Adrenal gland (tissue), 12 donors: ENCODE results near the gene PIK3CG. TPM values are rescaled to one million over a fixed set of nuclear protein-coding genes. Genes with fewer than 3 reads are reported as not detected.

Experiments
- DNase-seq, 7 donors: peaks; one replicate each; pipeline ENCODE4 v3.0.0-alpha.2; 2019 to 2020
- H3K27ac ChIP-seq, 5 donors: fragments of 200-600 bp; sonication (generic) in 4 of 5; 1 replicate in 3 of 5; 2 replicates in 2 of 5; pipeline versions ENCODE4 v1.5.1 to v1.8.0; 2016 to 2020; ENCODE audit warnings: mild to moderate bottlenecking in 1 of 5
- H3K27me3 ChIP-seq: fragments of 200-600 bp; 2 replicates; pipeline ENCODE4 v1.8.0; 2021
- H3K36me3 ChIP-seq, 2 donors: fragments of 200-600 bp; replicated peaks in 1 of 2; 1 replicate in 1 of 2; 2 replicates in 1 of 2; pipeline versions ENCODE4 v1.5.1 to v1.8.0; 2018 to 2022
- H3K4me1 ChIP-seq, 2 donors: fragments of 200-600 bp; replicated peaks in 1 of 2; 1 replicate in 1 of 2; 2 replicates in 1 of 2; pipeline versions ENCODE4 v1.5.1 to v1.8.0; 2018 to 2021
- H3K4me3 ChIP-seq, 4 donors: fragments of 200-600 bp; sonication (generic) in 3 of 4; one replicate each; pipeline ENCODE4 v1.5.1; 2016 to 2018
- H3K9me3 ChIP-seq, 3 donors: fragments of 200-600 bp; sonication (generic) in 1 of 3; replicated peaks in 1 of 3; 1 replicate in 2 of 3; 2 replicates in 1 of 3; pipeline versions ENCODE4 v1.5.1 to v1.8.0; 2016 to 2021
- POLR2A ChIP-seq, 2 donors: fragments of 450-650 bp; IDR thresholded peaks; one replicate each; pipeline ENCODE4 v1.6.1; 2017; ENCODE audit warnings: antibody characterized with exemption in 2 of 2, mild to moderate bottlenecking in 2 of 2, moderate library complexity in 1 of 2
- WGBS, 4 donors: extraction: QIAGEN DNeasy Blood & Tissue Kit in 2 of 4; methylation state at CpG; one replicate each; pipeline versions ENCODE4 v1.1.5 to v1.1.7; 2013 to 2017; 5-methylcytosine and 5-hydroxymethylcytosine counted together
- intact Hi-C, 2 donors: fragments of 100-400 bp; cut with DNase I; formaldehyde crosslinking; loops; one replicate each; pipeline versions ENCODE4 v1.14.1 to v1.15.0; 2022 to 2023
- polyA plus RNA-seq, 3 donors: library from polyadenylated mRNA; stranded (reverse); fragments of 200-250 nt in 2 of 3; fragments of 350-450 nt in 1 of 3; fragmentation: Illumina TruSeq in 1 of 3; extraction: RNeasy Lipid Tissue Mini Kit (QIAGEN cat#74804) in 1 of 3; gene quantifications; one replicate each; pipeline ENCODE4 v1.2.3, GENCODE V29; 2013 to 2014
- total RNA-seq, 9 donors: library from RNA; depleted of rRNA in 4 of 9; stranded (reverse); fragments of >200 nt in 4 of 9; fragments of 120-200 nt in 1 of 9; fragmentation: NEBNext Ultra II Directional in 1 of 9; extraction: Animal tissue kit (Norgen Biotek cat#: 25700) in 1 of 9; gene quantifications; one replicate each; pipeline versions ENCODE4 v1.1.0 to v1.2.4, GENCODE V29; 2013 to 2023
- TF ChIP-seq, protein P1 (sequence below), 6 experiments: fragments of 450-650 bp in 4 of 6; fragments of 200-600 bp in 2 of 6; sonication (generic) in 1 of 6; IDR thresholded peaks; 1 replicate in 5 of 6; 2 replicates in 1 of 6; pipeline versions ENCODE4 v1.5.1 to v1.8.0; 2016 to 2021; ENCODE audit warnings: antibody characterized with exemption in 6 of 6, mild to moderate bottlenecking in 2 of 6, moderate library complexity in 1 of 6
- donor health status: healthy with polysubstance abuse.
- donor health status: Bipolar disorder and iron deficiency.
- donor health status: DM: yes; HTN: yes; CAD: no.
- donor health status: DM: no; HTN: no; CAD: no.
- donor health status: DM: no; HTN: no; CAD: no.
- donor health status: DM: yes; HTN: yes; CAD: no.

Gene PIK3CG
- total and polyA plus RNA-seq, 12 donors: 0.13 to 11.9 (median 4.1) TPM

DNA sequence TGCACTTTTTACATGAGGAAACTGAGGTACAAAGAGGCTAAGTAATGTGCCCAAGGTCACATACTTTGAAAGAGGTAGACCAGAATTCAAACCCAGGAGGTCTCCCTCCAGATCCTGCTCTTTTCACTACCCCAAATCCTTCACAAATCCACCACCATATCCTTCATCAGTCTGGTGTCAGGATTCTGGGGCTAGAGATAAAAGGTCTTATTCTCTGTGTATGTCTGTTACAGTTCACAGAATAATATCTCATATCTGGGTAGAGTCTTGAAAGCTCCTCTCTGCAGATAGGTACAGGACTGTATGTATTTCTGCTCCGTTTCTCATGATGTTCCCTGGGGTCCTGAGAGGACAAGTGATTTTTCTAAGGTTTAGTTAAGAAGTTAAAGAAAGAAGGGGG lies 4.9 kb downstream of the PIK3CG start:
- WGBS, 4 donors: 67 to 90% (median 84%) methylated on average over 1 of the region's 1 CpG
- no peaks in the 10 kb centered on the region for H3K27me3 ChIP-seq
- no peak for TF ChIP-seq POLR2A (IDR thresholded peaks at IDR 0.05)
- TF ChIP-seq, protein P1, sequence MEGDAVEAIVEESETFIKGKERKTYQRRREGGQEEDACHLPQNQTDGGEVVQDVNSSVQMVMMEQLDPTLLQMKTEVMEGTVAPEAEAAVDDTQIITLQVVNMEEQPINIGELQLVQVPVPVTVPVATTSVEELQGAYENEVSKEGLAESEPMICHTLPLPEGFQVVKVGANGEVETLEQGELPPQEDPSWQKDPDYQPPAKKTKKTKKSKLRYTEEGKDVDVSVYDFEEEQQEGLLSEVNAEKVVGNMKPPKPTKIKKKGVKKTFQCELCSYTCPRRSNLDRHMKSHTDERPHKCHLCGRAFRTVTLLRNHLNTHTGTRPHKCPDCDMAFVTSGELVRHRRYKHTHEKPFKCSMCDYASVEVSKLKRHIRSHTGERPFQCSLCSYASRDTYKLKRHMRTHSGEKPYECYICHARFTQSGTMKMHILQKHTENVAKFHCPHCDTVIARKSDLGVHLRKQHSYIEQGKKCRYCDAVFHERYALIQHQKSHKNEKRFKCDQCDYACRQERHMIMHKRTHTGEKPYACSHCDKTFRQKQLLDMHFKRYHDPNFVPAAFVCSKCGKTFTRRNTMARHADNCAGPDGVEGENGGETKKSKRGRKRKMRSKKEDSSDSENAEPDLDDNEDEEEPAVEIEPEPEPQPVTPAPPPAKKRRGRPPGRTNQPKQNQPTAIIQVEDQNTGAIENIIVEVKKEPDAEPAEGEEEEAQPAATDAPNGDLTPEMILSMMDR (IDR thresholded peaks at IDR 0.05): no peak
- no peak for DNase-seq
- H3K4me1 ChIP-seq: no peaks in the 10 kb centered on the region
- intact Hi-C loops: no loop called here
- no peak overlapping the region for H3K27ac ChIP-seq
- no peak overlapping the region for H3K4me3 ChIP-seq
- no peaks in the 10 kb centered on the region for H3K36me3 ChIP-seq
- H3K9me3 ChIP-seq: no peaks in the 10 kb centered on the region

DNA sequence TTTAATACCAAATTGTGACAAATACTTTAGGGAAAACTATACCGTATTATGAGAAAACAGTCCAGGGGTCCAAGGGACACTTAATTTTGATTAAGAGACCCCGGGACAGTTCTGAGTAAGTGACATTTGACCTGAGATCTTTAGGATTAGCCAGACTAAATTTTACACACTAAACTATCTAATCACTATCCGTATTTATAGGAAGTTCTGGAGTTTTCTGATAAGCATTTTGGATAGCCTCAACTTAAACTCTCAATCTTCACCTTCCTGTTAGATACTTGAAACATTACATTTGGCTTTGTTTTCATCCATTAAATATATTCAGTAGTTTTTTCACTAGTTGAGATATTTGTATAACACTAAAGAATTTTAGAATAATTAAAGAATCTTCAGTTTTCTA lies 5.4 kb downstream of the PIK3CG start:
- intact Hi-C loops: no loop called here
- no peaks in the 10 kb centered on the region for H3K4me1 ChIP-seq
- H3K9me3 ChIP-seq: no peaks in the 10 kb centered on the region

DNA sequence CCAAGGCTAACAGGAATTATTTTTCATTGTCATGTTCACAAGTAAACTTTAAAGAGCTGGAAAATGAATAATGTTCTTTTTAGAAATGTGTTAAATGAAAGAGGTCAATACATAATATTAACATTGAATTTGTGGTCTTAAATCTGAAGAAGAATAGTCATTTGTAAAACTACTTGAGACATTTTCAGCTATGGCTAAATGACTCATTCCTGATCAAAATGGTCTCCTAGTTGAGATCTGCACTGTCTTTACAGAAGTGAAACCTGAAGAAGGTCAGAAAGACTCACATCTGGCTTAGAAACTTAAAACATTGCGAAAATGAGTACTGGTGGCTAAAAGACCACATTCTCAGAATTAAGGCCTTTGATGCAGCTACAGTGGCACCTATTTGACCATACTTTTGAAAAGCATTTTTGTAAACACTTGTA lies 5.9 kb downstream of the PIK3CG start:
- TF ChIP-seq, protein P1 (IDR thresholded peaks at IDR 0.05): no peak
- no peak for TF ChIP-seq POLR2A (IDR thresholded peaks at IDR 0.05)
- intact Hi-C loops: no loop called here
- Histone ChIP-seq H3K27ac (no peak overlapping the region), H3K36me3 (no peaks in the 10 kb centered on the region), H3K9me3 (no peaks in the 10 kb centered on the region), H3K27me3 (no peaks in the 10 kb centered on the region), H3K4me3 (no peak overlapping the region), H3K4me1 (no peaks in the 10 kb centered on the region)
- WGBS, 4 donors: 64 to 69% (median 68%) methylated on average over 1 of the region's 1 CpG
- DNase-seq: no peak

More for the DNA sequence above, 5.4 kb downstream of the PIK3CG start:
- DNase-seq: no peak
- Histone ChIP-seq H3K27me3 (no peaks in the 10 kb centered on the region), H3K36me3 (no peaks in the 10 kb centered on the region), H3K27ac (no peak overlapping the region), H3K4me3 (no peak overlapping the region)
- WGBS, 4 donors: 38 to 56% (median 49%) methylated on average over 3 of the region's 3 CpGs
- TF ChIP-seq, protein P1 (IDR thresholded peaks at IDR 0.05): no peak
- TF ChIP-seq POLR2A (IDR thresholded peaks at IDR 0.05): no peak

DNA sequence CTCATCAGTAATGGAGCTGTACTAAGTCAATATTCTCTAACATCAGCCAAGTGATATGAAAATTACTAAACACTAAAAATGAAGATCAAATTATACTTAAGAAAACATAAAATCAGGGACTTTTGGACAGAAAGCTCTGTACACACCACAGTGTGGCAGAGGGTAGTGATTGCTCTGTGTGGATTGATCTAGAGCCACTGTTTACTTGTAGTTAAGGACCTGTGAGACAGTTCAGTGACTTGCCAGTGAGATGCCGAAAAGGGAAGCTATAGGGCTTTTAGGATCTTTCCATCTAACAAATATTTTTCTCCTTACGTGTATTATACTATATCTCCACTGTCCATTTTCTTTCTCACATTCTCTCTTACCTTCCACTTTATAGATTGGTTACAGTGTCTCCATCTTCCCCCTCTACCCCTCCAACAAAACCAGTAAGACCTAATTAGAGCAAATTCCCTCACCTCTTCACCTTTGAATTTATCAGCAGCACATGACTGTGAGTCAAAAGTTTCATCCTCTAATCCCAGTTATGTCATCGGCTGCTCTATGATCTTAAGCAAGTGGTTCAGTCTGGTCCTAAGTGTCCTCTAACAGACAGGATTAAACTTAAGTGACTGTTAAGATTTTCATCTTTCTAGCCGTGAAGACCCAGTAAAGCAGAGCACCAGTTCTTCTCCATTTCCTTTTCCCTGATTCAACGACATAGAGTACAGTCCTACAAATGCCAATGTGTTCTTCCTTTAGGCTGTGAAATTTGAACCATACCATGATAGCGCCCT lies 6.9 kb downstream of the PIK3CG start:
- no peak overlapping the region for H3K4me3 ChIP-seq

More for the DNA sequence above, 6.9 kb downstream of the PIK3CG start:
- no peak overlapping the region for H3K27ac ChIP-seq
- H3K4me1 ChIP-seq: no peaks in the 10 kb centered on the region
- H3K27me3 ChIP-seq: no peaks in the 10 kb centered on the region
- 66 to 79% (median 73%) methylated on average over 6 of the region's 6 CpGs for WGBS, 4 donors
- TF ChIP-seq POLR2A (IDR thresholded peaks at IDR 0.05): no peak
- TF ChIP-seq, protein P1 (IDR thresholded peaks at IDR 0.05): no peak
- intact Hi-C loops: no loop called here
- H3K9me3 ChIP-seq: no peaks in the 10 kb centered on the region
- no peak for DNase-seq
- no peaks in the 10 kb centered on the region for H3K36me3 ChIP-seq
